ENCODE data around the gene CHST15.

GRCh38 chr10:124047427-124048152 is 45.8 kb downstream of the CHST15 start:
- TF ChIP-seq GATA2 (IDR thresholded peaks at IDR 0.05; ENCODE audit: low read depth, low read length): no peak
- TF ChIP-seq GATA3 (IDR thresholded peaks at IDR 0.05; ENCODE audit: low read depth, low read length): no peak
